SIG-M5 treated with dmso at 0.1 percent for 504 hours (cell line): ENCODE data around the gene ARGLU1.

Source experiments
- DNase-seq: peaks from one replicate; lab custom pipeline; 2025; ENCODE audit not compliant: unreplicated experiment; lab: John Stamatoyannopoulos, UW

The ARGLU1 gene

DNA sequence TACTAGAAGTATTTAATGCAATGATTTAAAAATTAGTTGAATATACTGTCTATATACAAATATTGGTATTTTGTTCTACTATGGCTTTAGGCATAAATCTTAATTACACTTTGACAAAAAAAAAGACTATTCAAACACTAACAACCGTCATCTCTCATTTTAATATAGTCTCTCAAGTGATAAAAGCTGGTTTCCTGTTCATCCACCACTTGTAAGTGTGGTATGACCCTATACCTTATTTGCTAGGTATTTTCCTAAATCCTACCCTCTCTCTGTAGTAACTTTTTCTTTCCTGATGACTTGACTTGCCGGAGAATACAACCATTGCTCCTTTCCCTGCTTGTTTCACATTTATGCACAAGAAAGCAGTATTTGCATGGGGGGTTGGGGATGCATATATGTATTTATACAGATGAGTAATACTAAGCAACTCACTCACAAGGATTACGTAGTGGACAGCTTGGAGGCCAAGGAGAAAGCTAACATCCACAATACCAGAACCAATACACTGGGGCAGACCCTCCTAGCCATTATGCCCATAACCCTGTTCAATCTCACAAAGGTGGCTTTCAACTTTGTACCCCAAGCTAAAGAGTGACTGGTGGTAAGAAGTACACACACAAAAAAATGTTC lies 19.8 kb downstream of the ARGLU1 start:
- no peak for DNase-seq

GRCh38 chr13:106541826-106542225 lies 26.1 kb downstream of the ARGLU1 start:
- peak; percentile 57 for DNase-seq

- no peak for DNase-seq
Observed at GRCh38 chr13:106540613-106541012, 27.3 kb downstream of the ARGLU1 start.

- DNase-seq, result no peak
Observed at GRCh38 chr13:106537521-106537920, 30.4 kb downstream of the ARGLU1 start.

GRCh38 chr13:106536244-106537034 lies 31.5 kb downstream of the ARGLU1 start:
- DNase-seq, result peak; percentile 69

GRCh38 chr13:106535552-106536243 lies 32.2 kb downstream of the ARGLU1 start, which contains the start of gene EFNB2:
Gene EFNB2 (minus strand): TSS chr13:106535662. CDS start chr13:106534964, 698 bp downstream.
- DNase-seq, result peak; percentile 82

GRCh38 chr13:106534639-106535551 lies 33.0 kb downstream of the ARGLU1 start:
- no peak for DNase-seq

GRCh38 chr13:106533943-106534638 lies 33.8 kb downstream of the ARGLU1 start:
- no peak for DNase-seq

DNA sequence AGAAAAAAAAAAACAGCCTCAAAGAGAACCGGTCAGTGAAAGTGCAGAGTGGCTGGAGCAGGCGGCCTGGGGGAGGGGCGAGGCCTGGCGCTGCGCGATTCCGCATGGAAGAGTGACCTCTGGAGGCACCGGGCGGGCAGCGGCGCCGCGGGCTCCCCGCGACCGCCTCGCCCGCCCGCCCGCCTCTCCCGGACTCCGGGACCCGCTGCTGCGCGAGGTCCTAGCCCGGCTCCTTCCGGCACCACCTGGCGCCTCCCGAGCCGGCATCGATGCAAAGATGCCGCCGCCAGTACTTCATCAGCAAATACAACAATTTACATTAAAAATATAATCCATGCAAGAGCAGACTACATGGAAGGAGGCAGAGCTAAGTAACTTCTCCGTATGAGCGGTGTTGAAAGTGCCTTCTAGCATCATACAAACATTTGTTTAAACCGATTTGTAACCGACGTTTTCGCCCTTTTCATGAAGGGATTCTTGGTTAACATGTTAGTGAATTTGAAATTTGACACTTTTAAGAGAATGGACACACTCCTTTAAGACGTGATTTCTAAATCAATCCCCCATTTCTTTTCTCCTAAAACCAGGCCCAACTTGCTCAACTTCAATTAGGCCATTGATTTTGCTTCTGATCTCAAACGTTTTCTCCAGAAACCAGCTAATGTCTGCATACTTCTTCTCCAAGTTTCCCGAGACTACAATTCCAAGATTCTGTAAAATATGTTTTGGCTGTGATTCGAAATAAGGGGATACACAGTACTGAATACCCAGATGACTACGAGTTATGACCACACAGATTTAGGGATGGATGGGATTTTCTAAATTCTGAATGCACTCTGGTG lies 34.6 kb downstream of the ARGLU1 start:
- no peak for DNase-seq

- DNase-seq, result no peak
Observed at GRCh38 chr13:106532111-106532929, 35.6 kb downstream of the ARGLU1 start.

GRCh38 chr13:106530980-106531481 lies 36.9 kb downstream of the ARGLU1 start:
- no peak for DNase-seq

DNA sequence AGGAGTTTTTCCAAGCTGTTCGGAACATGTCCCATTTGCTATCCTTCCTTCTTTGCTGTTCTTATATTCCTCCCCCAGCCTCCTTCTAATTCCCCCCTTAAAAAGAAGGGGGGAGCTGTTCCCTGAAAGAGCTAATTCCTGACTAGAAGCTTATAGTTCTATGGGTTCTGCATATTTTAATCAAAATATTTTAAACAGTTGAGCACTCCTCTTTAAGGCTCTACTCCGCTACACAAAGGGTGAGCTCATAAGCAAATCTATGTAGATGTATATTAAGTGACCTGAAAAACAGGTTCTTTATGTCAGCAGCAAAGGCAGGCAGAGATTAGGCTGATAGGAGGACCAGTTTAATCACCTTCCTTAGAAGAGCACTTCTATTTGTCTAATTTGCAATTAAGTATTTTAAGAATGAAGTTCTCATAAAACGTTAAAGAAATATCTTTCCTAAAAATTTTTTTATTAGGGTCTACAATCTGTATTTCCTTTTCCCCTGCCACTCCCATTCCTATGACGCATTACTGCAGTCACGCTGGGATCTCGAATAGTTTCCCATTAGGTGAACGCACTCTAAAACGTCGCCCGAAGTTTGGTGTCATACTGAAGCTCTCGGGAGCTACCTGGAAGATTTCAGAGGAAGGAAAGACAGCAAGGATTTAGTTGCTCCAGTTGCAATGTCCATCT lies 37.6 kb downstream of the ARGLU1 start:
- DNase-seq, result peak; percentile 21

GRCh38 chr13:106529415-106530170 lies 38.3 kb downstream of the ARGLU1 start:
- DNase-seq, result no peak

- no peak for DNase-seq
Observed at GRCh38 chr13:106528718-106529414, 39.1 kb downstream of the ARGLU1 start.

GRCh38 chr13:106527826-106528225 lies 40.1 kb downstream of the ARGLU1 start:
- no peak for DNase-seq

- DNase-seq, result no peak
Observed at GRCh38 chr13:106527445-106527801, 40.5 kb downstream of the ARGLU1 start.
